K562 treated with DMSO at 1 percent for 4 hours (cell line): ENCODE results near the gene GALNTL6. TPM values are rescaled to one million over a fixed set of nuclear protein-coding genes. Genes with fewer than 3 reads are reported as not detected.

ENCODE experiments used
- total RNA-seq: library from RNA; unstranded; fragments of 300-600 nt; gene quantifications from 2 replicates; pipeline ENCODE4 v1.2.3, GENCODE V29; 2022; ENCODE audit not compliant: insufficient read depth

GALNTL6 gene
- 0.38 TPM in 1 of 2 replicates, not detected in the other for total RNA-seq

GRCh38 chr4:171812665-171813525 lies at the start of gene GALNTL6:
TSS of gene GALNTL6 (plus strand) at chr4:171813404.

